ENCODE results near the gene FERMT1.
"Not testable (repeated sequence)": the region's sequence is repeated elsewhere in the genome, so short reads cannot be mapped to it uniquely, and the experiment has no call there.

The FERMT1 gene

DNA sequence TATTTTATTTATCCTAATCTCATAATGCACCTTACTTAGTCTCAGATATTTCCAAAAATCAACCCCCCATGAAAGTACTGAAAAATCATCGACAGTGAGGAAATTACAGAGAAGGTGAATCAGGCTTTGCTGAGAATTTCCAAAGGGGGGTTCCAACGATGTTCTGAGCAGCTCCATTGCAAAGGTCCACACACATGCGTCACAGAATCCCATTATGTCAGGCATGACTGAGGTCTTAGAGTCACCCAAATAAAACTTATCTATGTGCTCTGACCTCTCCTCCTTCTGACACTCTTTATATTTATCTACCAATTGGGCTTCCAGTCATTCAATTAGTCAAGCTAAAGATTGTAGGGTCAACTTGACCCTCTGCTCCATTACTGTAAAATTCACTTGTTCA lies 56.2 kb downstream of the FERMT1 start:
- no peak for DNase-seq

- DNase-seq: no peak
These were observed 61.3 kb downstream of the FERMT1 start for GRCh38 chr20:6061544-6061943.

DNA sequence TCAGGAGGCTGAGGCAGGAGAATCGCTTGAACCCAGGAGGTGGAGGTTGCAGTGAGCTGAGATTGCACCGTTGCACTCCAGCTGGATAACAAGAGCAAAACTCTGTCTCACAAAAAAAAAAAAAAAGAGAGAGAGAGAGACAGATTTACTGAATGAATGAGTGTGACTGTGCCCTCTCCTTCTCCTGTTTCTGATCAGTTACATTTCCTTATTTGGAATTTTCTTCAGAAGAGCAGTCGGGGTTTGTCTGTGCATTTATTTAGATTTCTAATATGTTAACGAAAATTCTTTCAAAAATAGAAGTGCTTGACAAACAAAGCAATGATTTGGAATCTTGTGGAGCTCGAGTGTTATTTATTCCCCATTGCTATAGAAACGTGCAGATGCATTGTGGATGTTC lies 62.6 kb downstream of the FERMT1 start:
- DNase-seq: no peak

GRCh38 chr20:6058684-6059295 lies 64.0 kb downstream of the FERMT1 start:
- no peak for DNase-seq

DNA sequence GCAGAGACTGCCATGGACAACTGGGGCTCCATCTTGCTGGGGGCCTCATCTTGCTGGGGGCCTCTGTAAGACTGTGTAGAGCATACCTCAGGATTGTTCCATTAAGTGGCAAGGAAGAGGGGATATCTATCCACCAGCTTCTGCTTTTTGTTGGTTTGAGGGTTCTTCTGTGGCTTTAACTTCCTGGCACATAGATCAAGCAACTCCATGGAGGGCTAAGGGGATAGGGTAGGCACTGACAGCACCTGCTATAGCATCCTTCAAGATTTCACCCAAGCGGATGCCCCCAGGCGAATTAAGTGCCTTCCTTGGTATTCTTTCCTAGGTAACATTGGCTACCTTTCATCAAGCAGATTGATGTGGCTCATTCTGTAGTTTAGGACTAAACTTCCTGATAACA lies 65.1 kb downstream of the FERMT1 start:
- no peak for DNase-seq

GRCh38 chr20:6057139-6057538 lies 65.7 kb downstream of the FERMT1 start:
- DNase-seq: no peak

DNA sequence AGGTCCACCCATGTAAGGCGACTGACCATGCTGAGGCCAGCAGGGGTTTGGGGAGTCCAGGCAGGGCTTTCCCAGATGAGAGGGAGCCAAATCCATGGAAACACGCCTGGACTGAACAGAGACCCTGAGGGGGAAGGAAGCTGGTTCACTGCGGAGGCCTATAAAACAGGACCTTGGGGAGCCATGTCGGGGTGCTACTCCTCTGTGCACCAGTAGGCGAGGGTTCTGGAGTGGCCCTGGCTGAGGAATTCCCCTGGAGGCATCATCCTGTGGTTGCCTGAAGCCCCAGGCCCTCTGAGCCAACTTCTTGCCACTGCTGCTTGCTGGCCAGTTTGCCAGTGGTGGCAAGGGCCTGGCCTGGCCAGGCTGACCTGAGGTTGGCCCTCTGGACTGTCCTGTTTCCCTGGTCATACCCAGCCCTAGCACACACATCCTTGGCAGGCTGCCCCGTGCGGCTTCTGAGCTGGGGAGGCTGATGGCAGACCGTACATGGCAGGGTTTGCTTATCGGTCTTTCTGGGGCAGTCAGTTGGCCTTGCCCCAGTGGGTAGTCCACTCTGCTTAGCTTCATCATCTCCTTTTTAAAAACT lies 66.8 kb downstream of the FERMT1 start:
- DNase-seq: no peak

GRCh38 chr20:6055161-6055783 lies 67.6 kb downstream of the FERMT1 start:
- DNase-seq: no peak

- DNase-seq: not testable (repeated sequence)
These were observed 68.2 kb downstream of the FERMT1 start for GRCh38 chr20:6054689-6055051.

DNA sequence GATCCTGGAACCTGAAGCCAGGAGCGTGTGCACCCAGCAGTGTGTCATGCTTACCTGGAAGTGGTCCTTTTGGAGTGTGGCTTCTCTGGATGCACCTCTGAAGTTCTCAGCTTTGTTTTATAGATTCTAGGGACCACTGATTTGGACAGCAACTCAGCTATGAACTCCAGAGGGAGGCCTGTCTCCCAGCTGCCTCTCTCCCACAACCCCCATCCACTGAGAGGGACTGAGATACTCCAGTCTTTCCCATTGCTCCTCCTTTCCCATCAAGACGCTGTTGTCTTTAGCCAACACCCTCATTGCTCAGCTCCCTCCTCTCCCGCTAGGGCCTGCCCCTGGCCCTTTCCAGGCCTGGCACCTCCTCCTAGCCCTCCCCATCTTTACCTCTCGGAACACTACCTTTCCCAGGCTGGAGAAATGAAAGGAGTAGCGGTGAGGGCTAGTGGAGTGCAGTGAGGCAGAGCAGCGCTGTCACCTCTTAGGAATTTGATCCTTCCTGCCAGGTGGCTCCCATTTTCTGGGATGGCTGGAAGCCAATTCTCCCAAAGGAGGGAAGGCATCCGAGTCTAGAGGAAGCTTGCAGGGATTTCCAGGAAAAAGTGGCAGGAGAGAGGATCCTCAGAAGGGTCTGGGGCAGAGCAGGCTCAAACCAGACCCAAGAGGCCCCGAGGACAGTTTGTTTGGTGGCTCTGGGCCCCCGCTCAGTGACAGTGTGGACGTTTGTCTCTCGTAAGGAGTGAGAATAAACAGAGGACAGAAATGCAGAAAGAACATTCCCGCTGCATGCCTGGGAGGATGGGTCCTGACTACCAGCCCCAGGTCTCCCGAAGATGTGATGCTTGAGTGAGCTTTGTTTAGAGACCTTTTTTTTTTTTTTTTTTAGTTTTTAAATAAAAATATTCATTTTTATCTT lies 68.8 kb downstream of the FERMT1 start, which contains the start of gene LRRN4:
Gene LRRN4, minus strand, starts transcription at position 285 of the 913 bp plus-strand sequence. CDS start 1,261 bp downstream, outside the sequence.
- DNase-seq: no peak

DNA sequence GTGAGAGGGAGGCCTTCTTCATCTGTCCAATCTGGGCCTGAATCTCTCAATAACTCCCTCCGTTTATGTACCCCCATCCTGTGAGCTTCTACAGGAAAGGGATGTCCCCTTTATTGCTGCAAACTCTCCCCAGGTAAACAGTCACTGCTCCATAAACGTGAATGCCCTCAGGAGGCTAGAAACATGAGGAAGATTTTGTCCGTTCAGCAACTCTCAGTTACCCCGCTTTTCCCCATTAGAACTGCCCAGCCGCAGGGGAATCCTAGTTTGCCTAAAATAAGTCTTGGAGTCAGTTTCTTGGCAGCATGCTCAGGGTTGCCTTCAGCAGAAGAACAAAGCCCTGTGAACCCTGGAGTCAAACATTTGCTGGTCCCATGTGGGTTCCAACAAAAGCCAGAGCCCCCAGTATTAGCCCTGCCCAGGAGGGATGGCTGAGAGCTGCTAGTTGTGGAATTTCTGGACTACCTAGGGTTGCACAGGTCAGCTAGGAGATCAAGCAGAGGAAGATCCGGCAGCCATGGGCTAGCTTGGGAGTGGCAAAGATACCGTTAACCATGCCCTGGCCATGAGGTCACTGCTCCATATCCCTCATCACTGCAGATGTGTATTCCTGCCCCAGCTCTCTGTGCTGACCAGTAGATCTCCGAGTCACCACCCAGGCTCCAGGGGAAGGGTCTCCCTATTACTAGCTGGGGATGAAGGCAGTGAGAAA lies 69.6 kb downstream of the FERMT1 start:
- DNase-seq: no peak

- no peak for DNase-seq
These were observed 71.3 kb downstream of the FERMT1 start for GRCh38 chr20:6051505-6051904.

GRCh38 chr20:6048391-6048790 lies 74.4 kb downstream of the FERMT1 start:
- DNase-seq: no peak

GRCh38 chr20:6046432-6046831 lies 76.4 kb downstream of the FERMT1 start:
- no peak for DNase-seq

DNA sequence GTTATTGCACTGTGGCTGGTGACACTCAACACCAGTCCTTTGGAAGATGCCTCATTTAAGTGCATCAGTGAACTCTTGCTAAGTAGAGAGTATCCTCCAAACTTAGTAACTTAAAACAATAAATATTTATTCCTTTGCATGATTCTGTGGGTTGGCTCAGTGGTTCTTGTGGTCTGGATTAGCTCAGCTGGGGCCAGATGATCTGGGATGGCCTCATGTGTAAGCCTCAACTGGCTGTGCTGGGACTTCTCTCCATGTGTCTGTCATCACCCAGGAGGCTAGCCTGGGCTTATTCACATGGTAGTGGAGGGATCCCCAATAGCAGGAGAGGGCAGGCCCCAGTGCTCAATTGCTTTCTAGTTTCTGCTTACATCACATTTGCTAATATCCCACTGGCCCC lies 77.3 kb downstream of the FERMT1 start:
- no peak for DNase-seq

- DNase-seq: no peak
These were observed 78.7 kb downstream of the FERMT1 start for GRCh38 chr20:6044115-6044514.

- no peak for DNase-seq
These were observed 81.0 kb downstream of the FERMT1 start for GRCh38 chr20:6041808-6042265.

GRCh38 chr20:6040958-6041807 lies 81.6 kb downstream of the FERMT1 start:
- DNase-seq: no peak

GRCh38 chr20:6040540-6040939 lies 82.3 kb downstream of the FERMT1 start:
- no peak for DNase-seq

DNA sequence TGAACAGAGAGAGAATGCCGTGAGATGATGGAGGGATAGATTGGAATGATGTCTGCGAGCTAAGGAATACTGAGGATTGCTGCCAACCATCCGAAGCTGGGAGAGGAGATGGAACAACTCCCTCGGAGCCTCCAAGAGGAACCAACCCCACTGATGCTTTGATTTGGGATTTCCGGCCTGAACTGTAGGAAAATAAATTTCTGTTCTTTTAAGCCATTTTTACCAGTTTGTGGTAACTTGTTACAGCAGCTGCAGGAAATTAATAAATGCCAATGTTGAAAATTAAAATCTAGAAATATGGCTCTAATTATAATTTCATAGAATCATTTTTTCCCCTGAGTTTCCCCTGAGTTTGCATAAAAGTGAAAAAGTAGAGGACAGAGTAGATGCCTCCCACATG lies 83.1 kb downstream of the FERMT1 start:
- no peak for DNase-seq

DNA sequence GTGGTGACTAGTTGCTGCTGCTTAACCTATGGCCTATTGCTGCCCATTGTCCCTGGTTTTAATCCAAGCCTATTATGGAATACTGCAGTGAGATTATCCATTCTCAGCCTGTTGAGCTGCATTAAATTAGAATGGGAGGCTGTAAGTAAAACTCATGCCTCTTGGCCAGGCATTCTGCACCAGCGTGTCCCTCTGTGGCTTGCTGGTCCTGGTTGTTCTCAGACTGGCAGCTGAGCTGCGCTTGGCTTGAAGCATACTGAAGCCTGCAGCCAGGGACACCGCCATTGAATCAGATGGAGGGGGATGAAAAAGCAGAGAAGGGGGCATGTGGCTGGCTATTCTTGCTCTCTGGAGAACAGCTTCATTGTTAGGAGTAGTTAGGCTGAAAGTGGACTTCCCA lies 84.6 kb downstream of the FERMT1 start:
- DNase-seq: no peak

DNA sequence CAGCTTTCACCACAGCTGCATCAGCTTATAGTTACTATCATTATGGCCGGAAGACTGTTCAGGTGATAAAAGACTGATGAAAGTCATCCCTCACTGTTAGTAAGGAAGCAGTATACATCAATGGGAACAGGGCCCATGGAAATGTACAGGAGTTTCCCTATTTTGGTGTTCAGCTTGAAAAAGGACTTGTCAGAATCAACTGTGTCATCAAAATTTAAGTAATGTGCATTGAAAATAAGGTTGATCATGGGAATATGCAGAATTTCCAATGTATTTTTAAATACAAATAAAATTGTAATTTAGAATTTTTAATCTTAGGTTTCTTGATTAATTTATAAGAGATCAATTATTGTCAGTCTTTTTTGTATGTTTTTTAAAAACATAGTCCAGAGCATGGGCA lies 85.7 kb downstream of the FERMT1 start:
- DNase-seq: no peak

Measured in CD4-positive, alpha-beta T cell treated with Interleukin-21 for 1 hour (primary cell).